ENCODE data around the gene KLHL10. TPM values are rescaled to one million over a fixed set of nuclear protein-coding genes. Genes with fewer than 3 reads are reported as not detected.

The KLHL10 gene
- total RNA-seq, 4 donors from 2014 or later, result 0.31 TPM; not detected in 3

GRCh38 chr17:41895617-41896016, 58.0 kb downstream of the KLHL10 start:
- Histone ChIP-seq H3K36me3 (peaks cover 0 to 60% of the 10 kb centered on the region in 2 donors), H3K4me1 (no peaks in the 10 kb centered on the region), H3K27ac (peak overlapping the region in 3 of 4 donors; percentile 4 to 41 (median 6)), H3K4me3 (no peak overlapping the region), H3K27me3 (no peaks in the 10 kb centered on the region), H3K9me3 (no peaks in the 10 kb centered on the region)
- intact Hi-C loops (cut with DNase I; ENCODE audit: low total_unique reads), result no loop called here
- TF ChIP-seq POLR2A (IDR thresholded peaks at IDR 0.05), result no peak
- TF ChIP-seq, protein P1, sequence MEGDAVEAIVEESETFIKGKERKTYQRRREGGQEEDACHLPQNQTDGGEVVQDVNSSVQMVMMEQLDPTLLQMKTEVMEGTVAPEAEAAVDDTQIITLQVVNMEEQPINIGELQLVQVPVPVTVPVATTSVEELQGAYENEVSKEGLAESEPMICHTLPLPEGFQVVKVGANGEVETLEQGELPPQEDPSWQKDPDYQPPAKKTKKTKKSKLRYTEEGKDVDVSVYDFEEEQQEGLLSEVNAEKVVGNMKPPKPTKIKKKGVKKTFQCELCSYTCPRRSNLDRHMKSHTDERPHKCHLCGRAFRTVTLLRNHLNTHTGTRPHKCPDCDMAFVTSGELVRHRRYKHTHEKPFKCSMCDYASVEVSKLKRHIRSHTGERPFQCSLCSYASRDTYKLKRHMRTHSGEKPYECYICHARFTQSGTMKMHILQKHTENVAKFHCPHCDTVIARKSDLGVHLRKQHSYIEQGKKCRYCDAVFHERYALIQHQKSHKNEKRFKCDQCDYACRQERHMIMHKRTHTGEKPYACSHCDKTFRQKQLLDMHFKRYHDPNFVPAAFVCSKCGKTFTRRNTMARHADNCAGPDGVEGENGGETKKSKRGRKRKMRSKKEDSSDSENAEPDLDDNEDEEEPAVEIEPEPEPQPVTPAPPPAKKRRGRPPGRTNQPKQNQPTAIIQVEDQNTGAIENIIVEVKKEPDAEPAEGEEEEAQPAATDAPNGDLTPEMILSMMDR (IDR thresholded peaks at IDR 0.05 in 4 of 5, conservative IDR thresholded peaks at IDR 0.05 in 1 of 5), result no peak
- peak; percentile 22 to 54 for ATAC-seq
- DNase-seq, result peak in 1 of 2 donors; percentile 31
- in situ Hi-C loops (cut with MboI; ENCODE audit: low sequenced_read_pairs in 4 of 4), result no loop called here

GRCh38 chr17:41896726-41897125, 59.1 kb downstream of the KLHL10 start:
- Histone ChIP-seq H3K27me3 (no peaks in the 10 kb centered on the region), H3K4me3 (no peak overlapping the region), H3K9me3 (no peaks in the 10 kb centered on the region), H3K36me3 (peaks cover 0 to 56% of the 10 kb centered on the region in 2 donors), H3K4me1 (no peaks in the 10 kb centered on the region), H3K27ac (no peak overlapping the region)
- no peak for TF ChIP-seq POLR2A (IDR thresholded peaks at IDR 0.05)
- no peak for ATAC-seq
- in situ Hi-C loops (cut with MboI; ENCODE audit: low sequenced_read_pairs in 4 of 4) (no loop called here), intact Hi-C loops (cut with DNase I; ENCODE audit: low total_unique reads) (no loop called here)
- no peak for DNase-seq

Other genes with a start within 250 kb of the KLHL10 start
- under 1 TPM in 1 of 4 donors, not detected in 3; 0.34 TPM for gene KRT16, start 225.1 kb upstream of the KLHL10 start, total RNA-seq
- not detected for gene KRT17, start 213.2 kb upstream of the KLHL10 start, total RNA-seq
- gene EIF1, start 148.9 kb upstream of the KLHL10 start, total RNA-seq, result 100 to 1,000 TPM; 222 to 842 (median 375) TPM
- not detected for gene GAST, start 125.5 kb upstream of the KLHL10 start, total RNA-seq
- gene HAP1, start 103.2 kb upstream of the KLHL10 start, total RNA-seq, result under 1 TPM in 1 of 4 donors, not detected in 3; 0.22 TPM
- gene JUP, start 51.1 kb upstream of the KLHL10 start, total RNA-seq, result 100 to 1,000 TPM in 3 of 4 donors, 10 to 100 TPM in 1; 88.8 to 135 (median 113) TPM
- 1 to 10 TPM; 1.8 to 4.0 (median 2.9) TPM for gene P3H4, start 25.9 kb upstream of the KLHL10 start, total RNA-seq
- gene FKBP10, start 24.8 kb upstream of the KLHL10 start, total RNA-seq, result 10 to 100 TPM in 2 of 4 donors, 1 to 10 TPM in 2; 7.0 to 12.9 (median 9.7) TPM
- 10 to 100 TPM; 13.8 to 27.6 (median 23.1) TPM for gene NT5C3B, start 1.6 kb upstream of the KLHL10 start, total RNA-seq
- gene KLHL11, start 27.6 kb downstream of the KLHL10 start, total RNA-seq, result 1 to 10 TPM; 2.2 to 4.7 (median 3.8) TPM
- 10 to 100 TPM; 20.8 to 35.0 (median 30.7) TPM for gene ACLY, start 81.1 kb downstream of the KLHL10 start, total RNA-seq
- 1 to 10 TPM in 1 of 4 donors, under 1 TPM in 2, not detected in 1; 0.13 to 1.3 (median 0.20) TPM for gene ODAD4, start 92.8 kb downstream of the KLHL10 start, total RNA-seq
- 10 to 100 TPM; 15.1 to 26.2 (median 20.4) TPM for gene CNP, start 129.0 kb downstream of the KLHL10 start, total RNA-seq
- gene DNAJC7, start 179.6 kb downstream of the KLHL10 start, total RNA-seq, result 10 to 100 TPM; 64.4 to 78.9 (median 66.4) TPM
- gene NKIRAS2, start 182.3 kb downstream of the KLHL10 start, total RNA-seq, result 10 to 100 TPM; 48.8 to 77.0 (median 63.4) TPM
- gene C17orf113, start 212.8 kb downstream of the KLHL10 start, total RNA-seq, result under 1 TPM; 0.13 to 0.86 (median 0.38) TPM